MM.1S (cell line): ENCODE results near the gene SCOC.

Experiments used
- CTCF ChIP-seq: fragments of 300-600 bp; sonication (generic); IDR thresholded peaks from 2 replicates; pipeline ENCODE4 v1.5.1; 2016; ENCODE audit warnings: antibody characterized with exemption, low read length, mixed read lengths
- EZH2 ChIP-seq: fragments of 300-600 bp; sonication (generic); optimal IDR thresholded peaks from 2 replicates; pipeline ENCODE3; 2017; ENCODE audit warnings: low read depth, mild to moderate bottlenecking, antibody characterized with exemption, low read length, mixed read lengths
- EZH2phosphoT487 ChIP-seq: fragments of 300-600 bp; sonication (generic); IDR thresholded peaks from 2 replicates; pipeline ENCODE4 v1.6.1; 2018; ENCODE audit warnings: antibody characterized with exemption, low read length

DNA sequence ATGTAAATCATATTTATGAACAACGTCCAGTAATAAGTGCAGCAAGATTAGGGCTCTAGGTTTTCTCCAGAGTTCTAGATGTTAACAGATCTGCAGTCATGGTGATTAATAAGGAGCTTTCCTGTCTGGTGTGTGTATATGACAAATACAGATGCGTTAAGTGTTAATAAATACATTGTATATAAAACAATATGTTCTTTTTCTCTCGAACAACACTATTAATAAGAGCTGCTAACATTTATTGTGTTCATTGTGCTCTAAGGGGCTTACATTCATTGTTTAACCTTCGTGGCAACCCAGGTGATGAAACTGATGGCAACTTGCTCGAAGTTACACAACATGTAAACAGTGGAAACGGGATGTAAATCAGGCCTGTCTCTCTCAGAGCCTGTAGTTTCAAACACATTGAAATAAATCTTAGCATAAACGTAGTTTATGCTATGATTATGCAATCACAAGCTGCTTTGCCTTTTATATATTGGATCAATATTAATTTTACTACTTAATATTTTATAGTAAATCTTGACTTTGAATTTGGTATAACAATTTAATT is 54.5 kb downstream of the SCOC start:
- no peak for TF ChIP-seq CTCF
- TF ChIP-seq EZH2phosphoT487, result no peak
- no peak for TF ChIP-seq EZH2
